ENCODE data around the gene SNAPIN. TPM values are rescaled to one million over a fixed set of nuclear protein-coding genes. Genes with fewer than 3 reads are reported as not detected.

The SNAPIN gene
- total RNA-seq, 2 experiments from 2014 or later = 35.0 to 35.6 TPM

GRCh38 chr1:153615406-153615805 is 43.1 kb upstream of the SNAPIN start:
- Mint-ChIP-seq H3K4me1 (peaks cover 4% of the 10 kb centered on the region), H3K4me3 (no peak overlapping the region), H3K9me3 (no peaks in the 10 kb centered on the region), H3K27ac (no peak overlapping the region), H3K27me3 (no peaks in the 10 kb centered on the region), H3K36me3 (ENCODE audit: low read depth) (no peaks in the 10 kb centered on the region)
- CTCF ChIA-PET = interaction anchor here (0.6 to 7.1 kb wide), 11 partner anchors 11 to 262 kb away, joined by 3 to 104 read pairs (median 5); partner anchors contain the start of genes S100A13 and S100A5
- no peak for DNase-seq
- POLR2A ChIA-PET = interaction anchor here (1.1 to 4.0 kb wide), 3 partner anchors 80 to 105 kb away, joined by 4 to 14 read pairs (median 4); partner anchors contain the start of gene S100A6

- Mint-ChIP-seq H3K9me3 (no peaks in the 10 kb centered on the region), H3K27me3 (no peaks in the 10 kb centered on the region), H3K36me3 (ENCODE audit: low read depth) (no peaks in the 10 kb centered on the region), H3K4me1 (peaks cover 4% of the 10 kb centered on the region), H3K4me3 (no peak within 1 kb of the TSS), H3K27ac (no peak within 1 kb of the TSS)
- DNase-seq = no peak
- ChIA-PET CTCF (interaction anchor here (1.1 to 7.1 kb wide), 12 partner anchors 9 to 263 kb away, joined by 3 to 104 read pairs (median 6); partner anchors contain the start of genes S100A13, S100A4 and S100A5), POLR2A (interaction anchor here (0.9 to 4.0 kb wide), 3 partner anchors 17 to 106 kb away, joined by 3 to 14 read pairs (median 4); partner anchors contain the start of genes CHTOP and S100A6)
Measured at GRCh38 chr1:153616144-153616916, 42.2 kb upstream of the SNAPIN start, which contains the start of gene S100A14. S100A14 (minus strand) TSS chr1:153616325; CDS start chr1:153615858, 467 bp downstream.

DNA sequence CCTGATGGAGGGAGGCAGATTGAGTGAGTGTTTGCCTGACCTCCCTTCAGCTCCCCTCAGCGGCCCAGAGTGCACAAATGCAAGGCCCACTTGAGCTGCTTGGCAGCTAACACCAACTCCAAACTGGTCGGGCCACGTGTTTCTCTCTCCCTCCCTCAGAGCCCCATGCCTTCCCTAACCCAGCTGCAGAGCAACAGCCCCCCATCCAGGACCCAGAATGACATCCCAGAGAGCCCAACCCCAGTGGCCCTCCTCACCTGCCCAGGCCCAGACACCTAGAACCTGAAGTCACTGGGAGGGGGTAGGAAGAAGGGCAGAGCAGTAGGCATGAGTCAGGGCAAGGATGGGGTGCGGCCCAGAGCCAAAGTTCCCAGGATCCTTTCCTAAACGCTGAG is 41.6 kb upstream of the SNAPIN start:
- H3K9me3 Mint-ChIP-seq = no peaks in the 10 kb centered on the region
- no peak for DNase-seq
- no peak overlapping the region for H3K27ac Mint-ChIP-seq
- ChIA-PET POLR2A (interaction anchor here (0.9 to 4.0 kb wide), 3 partner anchors 50 to 107 kb away, joined by 4 to 14 read pairs (median 4); partner anchors contain the start of gene S100A6), CTCF (interaction anchor here (1.0 to 7.1 kb wide), 12 partner anchors 10 to 108 kb away, joined by 3 to 104 read pairs (median 14); partner anchors contain the start of genes CHTOP, S100A1, S100A13 and S100A4)
- no peaks in the 10 kb centered on the region for H3K27me3 Mint-ChIP-seq
- H3K4me1 Mint-ChIP-seq = peaks cover 4% of the 10 kb centered on the region
- H3K4me3 Mint-ChIP-seq = no peak overlapping the region
- no peaks in the 10 kb centered on the region for H3K36me3 Mint-ChIP-seq (ENCODE audit: low read depth)

DNA sequence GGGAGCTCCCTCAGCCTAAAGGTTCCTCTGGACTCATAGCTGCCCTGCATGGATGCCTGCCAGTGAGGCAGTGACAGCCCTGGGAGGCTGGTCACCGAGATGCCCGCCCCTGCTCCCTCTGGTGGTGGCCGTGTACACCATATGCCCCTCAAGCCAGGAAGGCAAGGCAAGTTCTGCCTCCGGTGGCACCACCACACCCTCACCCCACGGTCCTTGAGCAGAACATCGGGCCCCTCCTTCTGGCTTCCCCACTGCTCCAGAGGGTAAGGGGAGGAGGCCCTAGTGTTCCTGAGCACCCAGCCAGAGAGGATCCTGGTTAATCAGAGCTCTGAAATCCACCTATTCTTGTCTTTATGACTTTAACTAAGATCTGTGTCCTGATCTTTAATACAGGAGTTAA is 40.8 kb upstream of the SNAPIN start:
- Mint-ChIP-seq H3K9me3 (no peaks in the 10 kb centered on the region), H3K4me1 (peaks cover 4% of the 10 kb centered on the region), H3K36me3 (ENCODE audit: low read depth) (no peaks in the 10 kb centered on the region), H3K4me3 (no peak overlapping the region), H3K27ac (no peak overlapping the region), H3K27me3 (no peaks in the 10 kb centered on the region)
- peak; percentile 75 for DNase-seq
- POLR2A ChIA-PET = interaction anchor here (0.7 to 4.0 kb wide), 4 partner anchors 16 to 82 kb away, joined by 3 to 14 read pairs (median 4); partner anchors contain the start of gene S100A6
- CTCF ChIA-PET = interaction anchor here (0.8 to 7.1 kb wide), 20 partner anchors 9 to 116 kb away, joined by 3 to 104 read pairs (median 6); partner anchors contain the start of genes CHTOP, S100A1, S100A13 and S100A4

- Mint-ChIP-seq H3K27ac (no peak overlapping the region), H3K36me3 (ENCODE audit: low read depth) (no peaks in the 10 kb centered on the region), H3K4me3 (no peak overlapping the region), H3K9me3 (no peaks in the 10 kb centered on the region), H3K27me3 (no peaks in the 10 kb centered on the region), H3K4me1 (peaks cover 4% of the 10 kb centered on the region)
- POLR2A ChIA-PET = interaction anchor here (1.3 kb wide), 1 partner anchor 14 kb away, joined by 5 read pairs; no protein-coding TSS in a partner anchor
- CTCF ChIA-PET = interaction anchor here (1.1 to 7.1 kb wide), 14 partner anchors 8 to 524 kb away, joined by 4 to 104 read pairs (median 6); partner anchors contain the start of genes S100A1, S100A13 and S100A5
- DNase-seq = no peak
Measured at GRCh38 chr1:153619171-153619570, 39.3 kb upstream of the SNAPIN start.

GRCh38 chr1:153623101-153623500 is 35.4 kb upstream of the SNAPIN start:
- H3K4me1 Mint-ChIP-seq = no peaks in the 10 kb centered on the region
- no peak overlapping the region for H3K4me3 Mint-ChIP-seq
- H3K36me3 Mint-ChIP-seq (ENCODE audit: low read depth) = no peaks in the 10 kb centered on the region
- ChIA-PET CTCF (interaction anchor here (1.4 kb wide), 1 partner anchor 11 kb away, joined by 4 read pairs; the partner anchor contains the start of gene CHTOP), POLR2A (interaction anchor here (0.6 kb wide), 2 partner anchors 354 to 576 kb away, joined by 3 to 4 read pairs; partner anchors contain the start of gene JTB)
- H3K27me3 Mint-ChIP-seq = no peaks in the 10 kb centered on the region
- H3K27ac Mint-ChIP-seq = no peak overlapping the region
- no peaks in the 10 kb centered on the region for H3K9me3 Mint-ChIP-seq
- no peak for DNase-seq

DNA sequence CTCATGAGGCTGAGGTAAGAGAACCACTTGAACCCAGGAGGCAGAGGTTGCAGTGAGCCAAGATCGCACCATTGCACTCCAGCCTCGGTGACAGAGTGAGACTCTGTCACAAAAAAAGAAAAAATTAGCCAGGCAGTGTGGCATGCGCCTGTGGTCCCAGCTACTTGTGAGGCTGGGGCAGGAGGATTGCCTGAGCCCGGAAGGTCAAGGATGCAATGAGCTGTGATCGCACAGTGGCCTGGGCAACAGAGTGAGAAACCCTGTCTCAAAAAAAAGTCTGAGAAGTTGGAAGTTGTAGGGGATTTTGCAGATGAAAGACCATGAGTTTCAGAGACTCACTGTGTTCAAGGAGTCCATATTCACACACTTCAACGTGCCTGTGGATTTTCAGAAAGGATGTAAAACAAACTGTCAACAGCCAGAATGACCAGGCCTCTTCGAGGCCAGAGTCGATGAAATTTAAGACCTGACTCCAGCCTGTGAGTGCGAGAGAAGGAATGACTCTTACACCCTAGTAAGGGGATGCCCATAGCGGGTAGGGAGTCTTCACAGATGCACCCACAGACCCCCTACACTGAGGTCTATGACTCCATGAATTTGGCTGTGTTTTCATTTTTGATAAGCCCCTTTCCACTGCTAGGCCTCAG is 33.4 kb upstream of the SNAPIN start:
- no peaks in the 10 kb centered on the region for H3K9me3 Mint-ChIP-seq
- CTCF ChIA-PET = interaction anchor here (3.3 kb wide), 1 partner anchor 7 kb away, joined by 21 read pairs; no protein-coding TSS in a partner anchor

DNA sequence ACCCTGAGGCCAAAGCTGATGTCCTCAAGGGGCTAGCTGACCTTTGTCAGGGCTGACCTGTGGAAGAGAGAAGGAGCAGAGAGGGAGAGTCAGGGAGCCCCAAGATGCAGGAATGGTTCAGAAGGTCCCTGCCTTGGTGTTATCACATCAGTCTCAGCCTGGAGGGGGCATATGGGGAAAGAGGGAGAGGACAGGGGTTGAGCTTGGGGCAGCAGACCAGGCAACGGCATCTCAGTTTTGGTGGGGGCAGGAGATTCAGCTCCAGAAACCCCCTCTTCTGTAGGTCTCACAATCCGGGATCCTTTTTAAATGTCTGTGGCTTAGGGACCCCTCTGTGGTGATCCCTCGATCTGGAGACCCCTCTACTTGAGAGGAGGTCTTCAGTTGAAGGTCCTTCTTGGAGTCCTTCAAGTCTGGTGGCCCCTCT is 32.0 kb upstream of the SNAPIN start:
- Mint-ChIP-seq H3K4me1 (peaks cover 4% of the 10 kb centered on the region), H3K27ac (no peak overlapping the region), H3K9me3 (no peaks in the 10 kb centered on the region), H3K27me3 (no peaks in the 10 kb centered on the region), H3K4me3 (no peak overlapping the region), H3K36me3 (ENCODE audit: low read depth) (no peaks in the 10 kb centered on the region)
- no peak for DNase-seq
- ChIA-PET CTCF (interaction anchor here (0.9 to 3.3 kb wide), 8 partner anchors 8 to 116 kb away, joined by 3 to 21 read pairs (median 3); partner anchors contain the start of gene S100A14), POLR2A (no interaction called here)

More for the DNA sequence above, 33.4 kb upstream of the SNAPIN start:
- no peak overlapping the region for H3K4me3 Mint-ChIP-seq
- POLR2A ChIA-PET = no interaction called here
- H3K36me3 Mint-ChIP-seq (ENCODE audit: low read depth) = no peaks in the 10 kb centered on the region
- no peaks in the 10 kb centered on the region for H3K4me1 Mint-ChIP-seq
- no peak for DNase-seq
- H3K27ac Mint-ChIP-seq = no peak overlapping the region
- H3K27me3 Mint-ChIP-seq = no peaks in the 10 kb centered on the region

- Mint-ChIP-seq H3K36me3 (ENCODE audit: low read depth) (no peaks in the 10 kb centered on the region), H3K27ac (no peak within 1 kb of the TSS), H3K27me3 (no peaks in the 10 kb centered on the region), H3K4me3 (no peak within 1 kb of the TSS), H3K9me3 (no peaks in the 10 kb centered on the region), H3K4me1 (peaks cover 8% of the 10 kb centered on the region)
- POLR2A ChIA-PET = interaction anchor here (1.3 kb wide), 1 partner anchor 92 kb away, joined by 6 read pairs; the partner anchor contains the start of gene S100A6
- no peak for DNase-seq
- CTCF ChIA-PET = interaction anchor here (0.7 to 3.3 kb wide), 11 partner anchors 9 to 117 kb away, joined by 3 to 21 read pairs (median 3); partner anchors contain the start of gene S100A14
Measured at GRCh38 chr1:153626904-153627714, 31.4 kb upstream of the SNAPIN start, which contains the start of gene S100A13. S100A13 (minus strand) TSS chr1:153627505; CDS start chr1:153626472, 1,033 bp downstream.

- ChIA-PET POLR2A (interaction anchor here (1.3 kb wide), 1 partner anchor 93 kb away, joined by 6 read pairs; the partner anchor contains the start of gene S100A6), CTCF (interaction anchor here (0.7 to 3.3 kb wide), 9 partner anchors 10 to 116 kb away, joined by 3 to 21 read pairs (median 4); partner anchors contain the start of gene S100A14)
- DNase-seq = no peak
- Mint-ChIP-seq H3K9me3 (no peaks in the 10 kb centered on the region), H3K4me1 (peaks cover 15% of the 10 kb centered on the region), H3K4me3 (no peak within 1 kb of the TSS), H3K36me3 (ENCODE audit: low read depth) (no peaks in the 10 kb centered on the region), H3K27me3 (no peaks in the 10 kb centered on the region), H3K27ac (no peak within 1 kb of the TSS)
Measured at GRCh38 chr1:153627715-153628626, 30.5 kb upstream of the SNAPIN start, which contains the start of gene S100A1. S100A1 (plus strand) TSS chr1:153628434; CDS start chr1:153630522, 2,088 bp downstream.

All from activated CD4-positive, alpha-beta memory T cell treated with anti-CD3 and anti-CD28 coated beads, Interleukin-2, amount 10 ng/mL, durations not matched to agents 7 days and 5 days (primary cell).